ENCODE data around the gene SLC25A15.

GRCh38 chr13:40772765-40773473 lies 16.5 kb upstream of the SLC25A15 start:
- TF ChIP-seq POLR2AphosphoS5 (IDR thresholded peaks at IDR 0.05; ENCODE audit: low read depth, low read length) (no peak), YY1 (IDR thresholded peaks at IDR 0.05; ENCODE audit: extremely low read depth, insufficient replicate concordance, low read depth, low read length) (no peak), ZBTB33 (IDR thresholded peaks at IDR 0.05; ENCODE audit: extremely low read depth, insufficient replicate concordance, low read length) (no peak), CBX3 (IDR thresholded peaks at IDR 0.05; ENCODE audit: low read depth) (no peak), REST (IDR thresholded peaks at IDR 0.05; ENCODE audit: low read depth) (no peak), EZH2 (IDR thresholded peaks at IDR 0.05) (no peak), EZH2phosphoT487 (IDR thresholded peaks at IDR 0.05; ENCODE audit: borderline replicate concordance) (no peak), POLR2A (IDR thresholded peaks at IDR 0.05; ENCODE audit: borderline replicate concordance, extremely low read depth, insufficient read depth, insufficient read length) (no peak)
- TF ChIP-seq, protein P1, sequence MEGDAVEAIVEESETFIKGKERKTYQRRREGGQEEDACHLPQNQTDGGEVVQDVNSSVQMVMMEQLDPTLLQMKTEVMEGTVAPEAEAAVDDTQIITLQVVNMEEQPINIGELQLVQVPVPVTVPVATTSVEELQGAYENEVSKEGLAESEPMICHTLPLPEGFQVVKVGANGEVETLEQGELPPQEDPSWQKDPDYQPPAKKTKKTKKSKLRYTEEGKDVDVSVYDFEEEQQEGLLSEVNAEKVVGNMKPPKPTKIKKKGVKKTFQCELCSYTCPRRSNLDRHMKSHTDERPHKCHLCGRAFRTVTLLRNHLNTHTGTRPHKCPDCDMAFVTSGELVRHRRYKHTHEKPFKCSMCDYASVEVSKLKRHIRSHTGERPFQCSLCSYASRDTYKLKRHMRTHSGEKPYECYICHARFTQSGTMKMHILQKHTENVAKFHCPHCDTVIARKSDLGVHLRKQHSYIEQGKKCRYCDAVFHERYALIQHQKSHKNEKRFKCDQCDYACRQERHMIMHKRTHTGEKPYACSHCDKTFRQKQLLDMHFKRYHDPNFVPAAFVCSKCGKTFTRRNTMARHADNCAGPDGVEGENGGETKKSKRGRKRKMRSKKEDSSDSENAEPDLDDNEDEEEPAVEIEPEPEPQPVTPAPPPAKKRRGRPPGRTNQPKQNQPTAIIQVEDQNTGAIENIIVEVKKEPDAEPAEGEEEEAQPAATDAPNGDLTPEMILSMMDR (IDR thresholded peaks at IDR 0.05 in 2 of 3, conservative IDR thresholded peaks at IDR 0.05 in 1 of 3; ENCODE audit: borderline replicate concordance in 1 of 3, insufficient read depth in 1 of 3, low read depth in 2 of 3, low read length in 2 of 3) = no peak
- TF ChIP-seq, protein P2, sequence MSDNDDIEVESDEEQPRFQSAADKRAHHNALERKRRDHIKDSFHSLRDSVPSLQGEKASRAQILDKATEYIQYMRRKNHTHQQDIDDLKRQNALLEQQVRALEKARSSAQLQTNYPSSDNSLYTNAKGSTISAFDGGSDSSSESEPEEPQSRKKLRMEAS (IDR thresholded peaks at IDR 0.05) = no peak

All from HCT116 (cell line).